GM12878 (cell line): Measurements from ENCODE around the gene HPD. TPM values are rescaled to one million over a fixed set of nuclear protein-coding genes. Genes with fewer than 3 reads are reported as not detected.

Experiments used
- ATAC-seq: fragments of 200-7000 bp; cut with Tn5 transposase; 3 replicates; pipeline ENCODE4 v1.9.1; 2020; ENCODE audit warnings: mild to moderate bottlenecking, moderate library complexity
- BruUV-seq: library from RNA; stranded (reverse); fragments of 400-500 nt; replicated peaks from 2 replicates; lab custom pipeline; 2021; lab: Mats Ljungman, UMichigan
- CTCF ChIA-PET: fragments of 300-600 bp; sonication (Branson Sonifier 250); formaldehyde crosslinking; extraction: SDS; loops from one replicate; lab custom pipeline; 2021; ENCODE audit warnings: inconsistent platforms; lab: Yijun Ruan, JAX
- POLR2A ChIA-PET: fragments of 350-600 bp; formaldehyde crosslinking; extraction: SDS; loops from one replicate; lab custom pipeline; 2021; ENCODE audit warnings: inconsistent platforms; lab: Charles Lee
- RAD21 ChIA-PET: fragments of 300-600 bp; sonication (Branson Sonifier 250); formaldehyde crosslinking; loops from one replicate; lab custom pipeline; 2023; ENCODE audit warnings: antibody characterized with exemption; ENCODE audit not compliant: unreplicated experiment; lab: Charles Lee
- SMC1A ChIA-PET: fragments of 300-600 bp; sonication (Branson Sonifier 250); formaldehyde crosslinking; loops from one replicate; lab custom pipeline; 2023; ENCODE audit not compliant: unreplicated experiment, uncharacterized antibody; lab: Charles Lee
- DNase-seq: peaks from one replicate; pipeline ENCODE4 v3.0.0-alpha.2; 2011; ENCODE audit warnings: low read depth, low spot score
- FAIRE-seq: peaks from 3 replicates; lab custom pipeline; 2011; peaks lifted over from hg19 to GRCh38; lab: Jason Lieb, UNC
- H2AFZ ChIP-seq: 2 replicates; pipeline ENCODE4 v1.6.0; 2011; ENCODE audit warnings: low read depth, low read length, control low read depth; ENCODE audit not compliant: control insufficient read depth
- H3K27ac ChIP-seq: 2 replicates; pipeline ENCODE4 v1.5.1; 2011; ENCODE audit warnings: control low read depth; ENCODE audit not compliant: control insufficient read depth, insufficient read depth
- H3K27me3 ChIP-seq, 2 experiments: replicated peaks in 1 of 2; 2 replicates each; pipeline versions ENCODE4 v1.6.0 to v1.6.1; 2011; ENCODE audit warnings: low read length in 1 of 2; ENCODE audit not compliant: control insufficient read depth in 2 of 2, insufficient read depth in 2 of 2
- H3K36me3 ChIP-seq, 2 experiments: 2 replicates each; pipeline ENCODE4 v1.5.1; 2011; ENCODE audit warnings: low read length in 1 of 2; ENCODE audit not compliant: control insufficient read depth in 2 of 2, insufficient read depth in 2 of 2
- H3K4me1 ChIP-seq: 2 replicates; pipeline ENCODE4 v1.6.1; 2011; ENCODE audit warnings: mild to moderate bottlenecking, low read length, moderate library complexity, mixed read lengths; ENCODE audit not compliant: control insufficient read depth, insufficient read depth
- H3K4me2 ChIP-seq: 2 replicates; pipeline ENCODE4 v1.6.0; 2011; ENCODE audit warnings: control low read depth; ENCODE audit not compliant: control insufficient read depth, insufficient read depth
- H3K4me3 ChIP-seq: fragments of 200-600 bp; sonication (generic); 2 replicates; pipeline ENCODE4 v1.5.1; 2016
- H3K79me2 ChIP-seq: 2 replicates; pipeline ENCODE4 v1.6.0; 2011; ENCODE audit warnings: low read length; ENCODE audit not compliant: control insufficient read depth, insufficient read depth
- H3K9ac ChIP-seq: 2 replicates; pipeline ENCODE4 v1.8.0; 2011; ENCODE audit warnings: low read length, control low read depth, mixed read lengths; ENCODE audit not compliant: control insufficient read depth, insufficient read depth
- H3K9me3 ChIP-seq: replicated peaks from 3 replicates; pipeline ENCODE4 v1.5.1; 2011; ENCODE audit warnings: mild to moderate bottlenecking, low read length; ENCODE audit not compliant: control insufficient read depth, insufficient read depth
- H4K20me1 ChIP-seq: 2 replicates; pipeline ENCODE4 v1.6.0; 2011; ENCODE audit not compliant: control insufficient read depth, insufficient read depth
- ASH2L ChIP-seq: fragments of 300-600, 200-600 bp; sonication (generic); IDR thresholded peaks from 2 replicates; pipeline ENCODE4 v1.6.1; 2017; ENCODE audit warnings: low read depth, mild to moderate bottlenecking, borderline replicate concordance
- ETV6 ChIP-seq, 2 experiments: fragments of 450-650 bp in 1 of 2; IDR thresholded peaks in 1 of 2; conservative IDR thresholded peaks in 1 of 2; 2 replicates each; pipeline ENCODE4 v1.6.1; 2014; ENCODE audit warnings: antibody characterized with exemption in 1 of 2, borderline replicate concordance in 1 of 2, low read depth in 1 of 2, mild to moderate bottlenecking in 1 of 2, moderate library complexity in 1 of 2
- GATAD2B ChIP-seq: fragments of 450-650 bp; conservative IDR thresholded peaks from 2 replicates; pipeline ENCODE4 v1.6.1; 2017; ENCODE audit warnings: low read depth, mild to moderate bottlenecking, moderate library complexity
- HDAC6 ChIP-seq: fragments of 200-600 bp; sonication (generic); IDR thresholded peaks from one replicate; pipeline ENCODE4 v1.8.0; 2017; ENCODE audit warnings: antibody characterized with exemption; ENCODE audit not compliant: unreplicated experiment
- JUND ChIP-seq: IDR thresholded peaks from 2 replicates; pipeline ENCODE4 v1.6.1; 2012; ENCODE audit warnings: low read depth, mild to moderate bottlenecking, low read length, improper control_type of control experiment, moderate library complexity
- MEF2B ChIP-seq: fragments of 450-650 bp; IDR thresholded peaks from 2 replicates; pipeline ENCODE4 v1.6.1; 2018; ENCODE audit warnings: mild to moderate bottlenecking, moderate library complexity; ENCODE audit not compliant: partially characterized antibody, poor library complexity, severe bottlenecking
- PML ChIP-seq: IDR thresholded peaks from 2 replicates; pipeline ENCODE4 v1.6.1; 2012; ENCODE audit warnings: low read length, inconsistent platforms
- RAD21 ChIP-seq: IDR thresholded peaks from 2 replicates; pipeline ENCODE4 v1.6.1; 2011; ENCODE audit warnings: mild to moderate bottlenecking, low read depth, low read length, moderate library complexity; ENCODE audit not compliant: insufficient read depth
- RBBP5 ChIP-seq: fragments of 200-600 bp; sonication (generic); conservative IDR thresholded peaks from 2 replicates; pipeline ENCODE4 v1.6.1; 2016
- RCOR1 ChIP-seq: conservative IDR thresholded peaks from 2 replicates; pipeline ENCODE4 v1.6.1; 2012; ENCODE audit warnings: low read depth, low read length, improper control_type of control experiment
- SUZ12 ChIP-seq: fragments of 200-600 bp; sonication (generic); IDR thresholded peaks from one replicate; pipeline ENCODE4 v1.6.1; 2018; ENCODE audit warnings: antibody characterized with exemption, mild to moderate bottlenecking; ENCODE audit not compliant: unreplicated experiment
- TBL1XR1 ChIP-seq: IDR thresholded peaks from 2 replicates; pipeline ENCODE4 v1.6.1; 2012; ENCODE audit warnings: low read depth, low read length, improper control_type of control experiment
- ZNF217 ChIP-seq: fragments of 450-650 bp; IDR thresholded peaks from 2 replicates; pipeline ENCODE4 v1.6.1; 2017; ENCODE audit warnings: antibody characterized with exemption, mild to moderate bottlenecking
- ZZZ3 ChIP-seq: IDR thresholded peaks from 2 replicates; pipeline ENCODE4 v1.6.1; 2011; ENCODE audit warnings: low read depth; ENCODE audit not compliant: control insufficient read depth, insufficient read length
- WGBS: methylation state at CpG from one replicate; pipeline ENCODE4 v1.1.6; 2016; ENCODE audit warnings: low lambda C conversion rate; ENCODE audit not compliant: insufficient replicate concordance, insufficient coverage; ENCODE audit errors: missing lambda C conversion rate; 5-methylcytosine and 5-hydroxymethylcytosine counted together
- in situ Hi-C: fragments of 300-500 bp; cut with MboI; formaldehyde crosslinking; loops from 9 replicates; pipeline ENCODE4 v1.14.3; 2018; ENCODE audit warnings: mixed read lengths
- intact Hi-C: fragments of 100-400 bp; cut with micrococcal nuclease; formaldehyde crosslinking; loops from one replicate; pipeline ENCODE4 v1.14.2; 2022; ENCODE audit not compliant: unreplicated experiment
- polyA plus RNA-seq, 11 experiments: library from polyadenylated mRNA; depleted of rRNA in 4 of 11; unstranded in 6 of 11; stranded (reverse) in 5 of 11; fragments of >200 nt; fragmentation: Nextera tagmentation in 4 of 11; fragmentation: Illumina TruSeq in 1 of 11; extraction: Ambion mirVana in 4 of 11; extraction: Trizol in 1 of 11; gene quantifications; 1 replicate in 1 of 11; 2 replicates in 10 of 11; pipeline versions ENCODE4 v1.2.1 to v1.2.3, GENCODE V29; 2011 to 2016; ENCODE audit warnings: inconsistent platforms in 2 of 11, missing spikeins in 2 of 11, low read depth in 1 of 11
- total RNA-seq, 4 experiments: library from RNA; depleted of rRNA in 3 of 4; stranded (reverse); fragments of >200 nt in 3 of 4; fragmentation: Illumina TruSeq in 1 of 4; extraction: Trizol in 1 of 4; gene quantifications; 2 replicates each; pipeline versions ENCODE4 v1.2.1 to v1.2.3, GENCODE V29; 2013 to 2021
- TF ChIP-seq, protein P1 (sequence below): IDR thresholded peaks from 2 replicates; pipeline ENCODE4 v1.6.1; 2011; ENCODE audit warnings: borderline replicate concordance, low read depth, mild to moderate bottlenecking, moderate library complexity, low read length; ENCODE audit not compliant: insufficient read depth, poor library complexity, severe bottlenecking
- TF ChIP-seq, protein P2 (sequence below): fragments of 450-650 bp; IDR thresholded peaks from 2 replicates; pipeline ENCODE4 v1.6.1; 2017; ENCODE audit warnings: mild to moderate bottlenecking, moderate library complexity
- TF ChIP-seq, protein P3 (sequence below): fragments of 450-650 bp; IDR thresholded peaks from 2 replicates; pipeline ENCODE4 v1.6.1; 2016; ENCODE audit warnings: mild to moderate bottlenecking

HPD gene
- total and polyA plus RNA-seq, 10 of the 15 experiments (the other 5 are each of a cell fraction or from before 2014, with no cell fraction given) = 0.04 to 0.69 (median 0.28) TPM; not detected in 7

DNA sequence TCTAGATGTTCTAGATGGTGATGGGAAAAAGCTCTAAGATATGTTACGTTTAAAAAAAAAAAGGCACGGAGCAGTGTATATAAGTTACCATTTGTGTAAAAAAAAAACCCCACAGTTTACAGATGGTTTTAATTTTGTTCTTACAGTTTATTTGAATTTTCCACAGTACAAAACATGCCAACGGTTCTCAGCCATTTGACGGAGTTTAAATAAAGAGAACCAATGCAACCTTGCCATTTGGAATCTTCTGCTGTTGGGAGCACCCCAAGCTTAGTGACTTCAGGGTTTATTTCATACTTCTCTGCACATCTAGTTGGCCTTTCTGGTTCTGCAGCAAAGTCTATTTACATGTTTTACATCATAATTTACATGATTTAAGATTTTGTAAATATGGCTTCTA is 7.7 kb upstream of the HPD start:
- BruUV-seq = no TSS peak
- no peaks in the 10 kb centered on the region for H3K79me2 ChIP-seq
- ChIA-PET RAD21 (interaction anchor here (1.1 kb wide), 1 partner anchor 72 kb away, joined by 3 read pairs; no protein-coding TSS in a partner anchor), CTCF (interaction anchor here (1.3 kb wide), 1 partner anchor 22 kb away, joined by 3 read pairs; no protein-coding TSS in a partner anchor), SMC1A (no interaction called here), POLR2A (interaction anchor here (0.6 kb wide), 1 partner anchor 20 kb away, joined by 4 read pairs; no protein-coding TSS in a partner anchor)
- no peak for ATAC-seq
- H3K4me1 ChIP-seq = no peaks in the 10 kb centered on the region
- H3K9me3 ChIP-seq = no peaks in the 10 kb centered on the region
- no peak overlapping the region for H3K4me2 ChIP-seq
- no peaks in the 10 kb centered on the region for H3K36me3 ChIP-seq
- FAIRE-seq = no peak
- in situ Hi-C loops (no loop called here), intact Hi-C loops (no loop called here)
- no peak overlapping the region for H3K4me3 ChIP-seq
- no peak overlapping the region for H3K9ac ChIP-seq
- no peak overlapping the region for H3K27ac ChIP-seq
- no peaks in the 10 kb centered on the region; a peak in 1 of 4 replicates for H3K27me3 ChIP-seq
- no peak for TF ChIP-seq SUZ12
- no peak for TF ChIP-seq RBBP5
- TF ChIP-seq RCOR1 = no peak
- TF ChIP-seq JUND = no peak
- TF ChIP-seq, protein P1, sequence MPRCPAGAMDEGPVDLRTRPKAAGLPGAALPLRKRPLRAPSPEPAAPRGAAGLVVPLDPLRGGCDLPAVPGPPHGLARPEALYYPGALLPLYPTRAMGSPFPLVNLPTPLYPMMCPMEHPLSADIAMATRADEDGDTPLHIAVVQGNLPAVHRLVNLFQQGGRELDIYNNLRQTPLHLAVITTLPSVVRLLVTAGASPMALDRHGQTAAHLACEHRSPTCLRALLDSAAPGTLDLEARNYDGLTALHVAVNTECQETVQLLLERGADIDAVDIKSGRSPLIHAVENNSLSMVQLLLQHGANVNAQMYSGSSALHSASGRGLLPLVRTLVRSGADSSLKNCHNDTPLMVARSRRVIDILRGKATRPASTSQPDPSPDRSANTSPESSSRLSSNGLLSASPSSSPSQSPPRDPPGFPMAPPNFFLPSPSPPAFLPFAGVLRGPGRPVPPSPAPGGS = no peak
- no peak for TF ChIP-seq ZZZ3
- TF ChIP-seq HDAC6 = no peak
- TF ChIP-seq RAD21 = no peak
- TF ChIP-seq, protein P2, sequence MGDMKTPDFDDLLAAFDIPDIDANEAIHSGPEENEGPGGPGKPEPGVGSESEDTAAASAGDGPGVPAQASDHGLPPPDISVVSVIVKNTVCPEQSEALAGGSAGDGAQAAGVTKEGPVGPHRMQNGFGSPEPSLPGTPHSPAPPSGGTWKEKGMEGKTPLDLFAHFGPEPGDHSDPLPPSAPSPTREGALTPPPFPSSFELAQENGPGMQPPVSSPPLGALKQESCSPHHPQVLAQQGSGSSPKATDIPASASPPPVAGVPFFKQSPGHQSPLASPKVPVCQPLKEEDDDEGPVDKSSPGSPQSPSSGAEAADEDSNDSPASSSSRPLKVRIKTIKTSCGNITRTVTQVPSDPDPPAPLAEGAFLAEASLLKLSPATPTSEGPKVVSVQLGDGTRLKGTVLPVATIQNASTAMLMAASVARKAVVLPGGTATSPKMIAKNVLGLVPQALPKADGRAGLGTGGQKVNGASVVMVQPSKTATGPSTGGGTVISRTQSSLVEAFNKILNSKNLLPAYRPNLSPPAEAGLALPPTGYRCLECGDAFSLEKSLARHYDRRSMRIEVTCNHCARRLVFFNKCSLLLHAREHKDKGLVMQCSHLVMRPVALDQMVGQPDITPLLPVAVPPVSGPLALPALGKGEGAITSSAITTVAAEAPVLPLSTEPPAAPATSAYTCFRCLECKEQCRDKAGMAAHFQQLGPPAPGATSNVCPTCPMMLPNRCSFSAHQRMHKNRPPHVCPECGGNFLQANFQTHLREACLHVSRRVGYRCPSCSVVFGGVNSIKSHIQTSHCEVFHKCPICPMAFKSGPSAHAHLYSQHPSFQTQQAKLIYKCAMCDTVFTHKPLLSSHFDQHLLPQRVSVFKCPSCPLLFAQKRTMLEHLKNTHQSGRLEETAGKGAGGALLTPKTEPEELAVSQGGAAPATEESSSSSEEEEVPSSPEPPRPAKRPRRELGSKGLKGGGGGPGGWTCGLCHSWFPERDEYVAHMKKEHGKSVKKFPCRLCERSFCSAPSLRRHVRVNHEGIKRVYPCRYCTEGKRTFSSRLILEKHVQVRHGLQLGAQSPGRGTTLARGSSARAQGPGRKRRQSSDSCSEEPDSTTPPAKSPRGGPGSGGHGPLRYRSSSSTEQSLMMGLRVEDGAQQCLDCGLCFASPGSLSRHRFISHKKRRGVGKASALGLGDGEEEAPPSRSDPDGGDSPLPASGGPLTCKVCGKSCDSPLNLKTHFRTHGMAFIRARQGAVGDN = no peak
- TF ChIP-seq ZNF217 = no peak
- TF ChIP-seq ASH2L = no peak
- no peak for TF ChIP-seq ETV6 (conservative IDR thresholded peaks at IDR 0.05 in 1 of 2, IDR thresholded peaks at IDR 0.05 in 1 of 2; ENCODE audit: borderline replicate concordance in 1 of 2, low read depth in 1 of 2)
- TF ChIP-seq PML = no peak
- TF ChIP-seq GATAD2B = no peak
- no peak for TF ChIP-seq MEF2B
- TF ChIP-seq, protein P3, sequence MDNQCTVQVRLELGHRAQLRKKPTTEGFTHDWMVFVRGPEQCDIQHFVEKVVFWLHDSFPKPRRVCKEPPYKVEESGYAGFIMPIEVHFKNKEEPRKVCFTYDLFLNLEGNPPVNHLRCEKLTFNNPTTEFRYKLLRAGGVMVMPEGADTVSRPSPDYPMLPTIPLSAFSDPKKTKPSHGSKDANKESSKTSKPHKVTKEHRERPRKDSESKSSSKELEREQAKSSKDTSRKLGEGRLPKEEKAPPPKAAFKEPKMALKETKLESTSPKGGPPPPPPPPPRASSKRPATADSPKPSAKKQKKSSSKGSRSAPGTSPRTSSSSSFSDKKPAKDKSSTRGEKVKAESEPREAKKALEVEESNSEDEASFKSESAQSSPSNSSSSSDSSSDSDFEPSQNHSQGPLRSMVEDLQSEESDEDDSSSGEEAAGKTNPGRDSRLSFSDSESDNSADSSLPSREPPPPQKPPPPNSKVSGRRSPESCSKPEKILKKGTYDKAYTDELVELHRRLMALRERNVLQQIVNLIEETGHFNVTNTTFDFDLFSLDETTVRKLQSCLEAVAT = no peak
- TF ChIP-seq TBL1XR1 = no peak
- H4K20me1 ChIP-seq = no peaks in the 10 kb centered on the region
- H2AFZ ChIP-seq = no peak overlapping the region
- DNase-seq = no peak
- WGBS = 75% methylated on average over 4 of the region's 4 CpGs
